Kidney capillary endothelial cell (primary cell): ENCODE measurements around the gene MBD3L4.
"Not testable (repeated sequence)": the region's sequence is repeated elsewhere in the genome, so short reads cannot be mapped to it uniquely, and the experiment has no call there.

Source experiments
- DNase-seq: peaks from one replicate; pipeline ENCODE4 v3.0.0-alpha.2; 2018; ENCODE audit warnings: low spot score

Gene MBD3L4

DNA sequence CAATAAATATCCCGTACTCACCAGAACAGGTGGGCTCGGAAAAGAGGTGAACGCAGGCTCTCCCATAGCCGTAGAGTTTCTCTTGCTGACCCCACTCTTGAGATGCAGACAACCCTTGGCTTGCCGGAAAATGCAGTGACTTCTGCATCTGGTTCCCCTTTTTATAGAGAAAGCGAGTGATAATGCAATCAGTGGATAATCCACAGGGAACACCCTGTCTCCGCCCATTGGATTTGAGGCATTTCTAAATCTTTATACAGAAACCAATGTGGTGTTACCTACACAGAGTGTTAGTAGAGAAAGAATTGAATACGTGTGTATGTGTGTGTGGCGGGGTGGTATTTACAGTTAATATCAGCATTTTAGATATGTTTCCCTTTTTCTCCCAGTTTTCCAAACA lies at the start of gene MBD3L4:
MBD3L4 (minus strand) TSS at position 101 of the 400 bp plus-strand sequence; CDS start at position 66, 35 bp downstream.
- DNase-seq: not testable (repeated sequence)

DNA sequence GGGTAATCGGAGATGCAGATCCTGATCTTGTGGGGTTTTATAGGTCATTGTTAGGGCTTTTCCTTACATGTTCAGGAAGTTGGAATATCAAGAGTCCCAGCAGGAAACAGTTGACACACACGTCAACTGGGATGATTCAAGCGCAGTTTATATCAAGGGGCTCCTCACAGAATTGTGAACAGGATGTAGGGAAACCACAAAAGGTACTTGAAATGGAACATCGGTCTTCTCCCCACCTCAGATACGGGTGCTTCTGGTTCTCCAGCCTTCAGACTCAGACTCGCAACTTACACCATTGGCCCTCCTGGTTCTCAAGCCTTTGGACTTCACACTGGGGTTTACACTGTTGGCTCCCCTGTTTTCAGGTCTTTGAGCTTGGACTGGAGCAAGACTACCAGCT lies 49.0 kb upstream of the MBD3L4 start:
- DNase-seq: no peak

DNA sequence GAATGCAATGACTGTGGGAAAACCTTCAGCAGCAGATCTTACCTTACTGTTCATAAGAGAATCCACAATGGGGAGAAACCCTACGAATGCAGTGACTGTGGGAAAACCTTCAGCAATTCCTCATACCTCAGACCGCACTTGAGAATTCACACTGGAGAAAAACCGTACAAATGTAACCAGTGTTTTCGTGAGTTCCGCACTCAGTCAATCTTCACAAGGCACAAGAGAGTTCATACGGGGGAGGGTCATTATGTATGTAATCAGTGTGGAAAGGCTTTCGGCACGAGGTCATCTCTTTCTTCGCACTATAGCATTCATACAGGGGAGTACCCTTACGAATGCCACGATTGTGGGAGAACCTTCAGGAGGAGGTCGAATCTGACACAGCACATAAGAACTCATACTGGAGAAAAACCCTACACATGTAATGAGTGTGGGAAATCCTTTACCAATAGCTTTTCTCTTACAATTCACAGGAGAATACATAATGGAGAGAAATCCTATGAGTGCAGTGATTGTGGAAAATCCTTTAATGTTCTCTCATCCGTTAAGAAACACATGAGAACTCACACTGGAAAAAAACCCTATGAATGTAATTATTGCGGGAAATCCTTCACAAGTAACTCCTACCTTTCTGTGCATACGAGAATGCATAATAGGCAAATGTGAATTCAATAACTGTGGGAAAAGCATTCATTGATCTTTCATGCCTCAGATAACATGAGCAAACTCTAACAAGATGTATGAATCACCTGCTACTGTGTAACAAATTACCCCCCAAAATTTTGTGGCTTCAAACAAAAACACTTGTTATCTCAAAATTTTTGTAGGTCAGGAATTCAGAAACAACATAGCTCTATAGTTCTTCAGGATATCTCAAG lies 43.3 kb upstream of the MBD3L4 start:
- DNase-seq: no peak

DNA sequence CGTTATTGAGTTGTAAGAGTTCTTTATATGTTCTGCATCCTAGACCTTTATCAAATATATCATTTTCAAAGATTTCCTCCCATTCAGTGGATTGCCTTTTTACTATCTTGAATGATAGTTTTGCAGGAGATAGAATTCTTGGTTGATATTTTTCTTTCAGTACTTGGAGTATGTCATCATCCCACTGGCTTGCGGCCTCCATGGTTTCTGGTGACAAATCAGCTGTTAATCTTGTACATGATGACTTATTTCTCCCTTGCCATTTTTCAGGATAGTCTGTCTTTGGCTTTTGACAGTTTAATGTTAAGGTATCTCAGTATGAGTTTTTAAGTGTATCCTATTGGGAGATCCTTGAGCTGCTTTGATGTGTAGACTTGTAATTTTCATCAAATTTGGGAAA lies 38.0 kb upstream of the MBD3L4 start:
- no peak for DNase-seq

DNA sequence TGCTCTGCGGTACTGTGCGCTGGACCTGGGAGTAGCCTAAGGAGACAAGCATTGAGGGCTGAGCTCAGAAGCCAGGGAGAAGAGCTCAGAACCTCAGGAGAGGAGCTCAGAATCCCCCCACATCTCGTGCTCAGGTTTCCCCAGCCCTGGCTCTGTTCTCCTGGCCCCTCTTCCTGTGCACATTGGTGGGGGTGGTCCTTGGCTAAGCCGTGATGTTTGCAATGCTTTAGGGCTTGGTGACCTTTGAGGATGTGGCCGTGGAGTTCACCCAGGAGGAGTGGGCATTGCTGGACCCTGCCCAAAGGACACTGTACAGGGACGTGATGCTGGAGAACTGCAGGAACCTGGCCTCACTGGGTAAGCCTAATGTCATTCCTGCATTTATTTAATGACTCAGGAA lies 36.2 kb upstream of the MBD3L4 start:
- no peak for DNase-seq

DNA sequence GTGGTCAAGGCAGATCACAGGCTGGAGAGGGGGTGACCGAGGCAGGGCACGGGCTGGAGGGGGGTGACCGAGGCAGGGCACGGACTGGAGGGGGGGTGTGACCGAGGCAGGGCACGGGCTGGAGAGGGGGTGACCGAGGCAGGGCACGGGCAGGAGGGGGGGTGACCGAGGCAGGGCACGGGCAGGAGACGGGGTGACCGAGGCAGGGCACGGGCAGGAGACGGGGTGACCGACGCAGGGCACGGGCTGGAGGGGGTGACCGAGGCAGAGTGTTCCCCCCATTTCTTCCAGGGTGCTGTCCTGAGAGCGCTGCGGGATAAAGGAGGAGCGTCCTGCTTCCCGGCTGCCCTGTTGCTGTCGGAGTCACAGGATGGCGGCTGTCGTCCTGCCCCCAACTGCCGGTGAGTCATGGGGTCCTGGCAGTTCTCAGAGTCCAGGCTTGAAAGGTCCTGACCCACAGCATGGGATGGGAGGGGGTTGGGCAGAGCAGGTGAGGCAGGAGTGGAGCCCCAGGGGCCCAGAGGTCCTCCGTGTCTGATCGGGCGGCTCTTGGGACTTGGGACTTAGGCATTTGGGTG lies 34.8 kb upstream of the MBD3L4 start:
- no peak for DNase-seq

DNA sequence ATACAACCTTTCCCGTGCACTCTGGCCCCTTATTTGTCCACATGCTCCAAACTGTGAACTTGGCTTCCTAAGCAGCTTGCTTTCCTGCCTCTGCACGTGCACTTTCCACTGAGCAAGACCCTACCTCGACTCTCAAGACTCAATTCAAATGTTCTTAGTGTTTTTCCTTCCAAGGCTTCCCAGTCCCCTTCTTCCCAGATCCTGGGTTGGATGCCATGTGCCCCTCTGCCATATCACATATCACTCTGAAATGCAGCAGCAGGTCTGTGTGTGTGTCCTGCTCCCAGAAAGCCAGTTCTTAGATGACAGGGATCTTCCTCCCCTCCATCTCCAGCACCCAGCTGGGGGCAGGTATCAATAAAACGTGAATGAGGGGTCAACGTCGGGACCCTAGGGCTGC lies 32.6 kb upstream of the MBD3L4 start:
- DNase-seq: no peak

DNA sequence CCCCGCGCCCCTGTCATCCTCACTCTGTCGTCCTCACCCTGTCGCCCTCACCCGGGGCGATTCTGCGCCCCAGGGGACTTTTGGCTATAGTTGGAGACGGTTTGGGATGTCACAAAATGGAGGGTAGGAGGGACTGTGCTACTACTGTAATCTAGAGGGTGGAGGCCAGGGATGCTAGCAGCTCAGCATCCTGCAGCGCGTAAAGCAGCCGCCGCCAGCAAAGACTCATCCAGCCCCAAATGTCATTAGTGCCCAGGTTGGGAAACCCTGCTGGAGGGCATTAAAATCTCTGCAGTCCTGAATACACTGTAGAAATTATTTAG lies 29.9 kb upstream of the MBD3L4 start:
- DNase-seq: peak; percentile 13

DNA sequence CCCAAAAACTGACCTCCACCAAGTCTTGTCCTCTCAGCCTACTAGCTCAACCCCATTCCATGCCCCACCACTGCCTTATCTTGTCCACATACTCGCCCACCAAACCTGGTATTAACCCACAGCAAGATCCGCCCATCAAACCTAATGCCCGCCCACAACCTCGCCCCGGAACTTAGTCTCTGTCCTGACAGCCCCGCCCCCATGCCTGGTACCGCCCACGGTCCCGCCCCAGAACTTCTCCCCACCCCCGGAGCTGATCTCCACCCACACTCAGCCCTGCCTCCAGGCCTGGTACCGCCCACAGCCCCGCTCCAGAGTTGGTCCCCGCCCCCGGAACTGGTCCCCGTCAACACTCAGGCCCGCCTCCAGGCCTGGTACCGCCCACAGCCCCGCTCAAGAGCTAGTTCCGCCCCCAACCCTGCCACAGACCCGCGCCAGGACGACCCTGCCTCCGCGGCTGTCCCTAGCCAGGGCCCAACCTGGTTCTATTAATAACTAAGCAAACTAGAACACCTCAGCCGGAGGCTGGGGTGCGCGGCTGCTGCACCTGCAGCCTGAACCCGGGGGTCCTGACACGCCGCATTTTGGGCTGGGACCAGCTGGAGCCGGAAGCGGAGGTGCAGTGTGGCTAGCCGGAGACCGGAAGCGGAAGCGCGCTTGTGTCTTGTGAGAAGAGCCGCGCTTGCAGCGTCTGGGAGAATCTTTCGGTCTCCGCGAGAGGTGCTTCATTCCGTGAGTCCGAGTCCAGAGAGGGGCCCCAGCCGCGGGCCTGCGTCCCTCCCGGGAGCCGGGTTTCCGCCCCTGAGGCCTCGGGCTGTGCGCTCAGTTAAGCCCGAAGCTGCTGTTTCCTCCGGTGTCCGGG lies 29.3 kb upstream of the MBD3L4 start, which contains the start of gene ZNF557:
ZNF557 (plus strand) TSS at position 662 of the 862 bp plus-strand sequence. CDS start 5,372 bp downstream, outside the sequence.
- peak; percentile 96 for DNase-seq

DNA sequence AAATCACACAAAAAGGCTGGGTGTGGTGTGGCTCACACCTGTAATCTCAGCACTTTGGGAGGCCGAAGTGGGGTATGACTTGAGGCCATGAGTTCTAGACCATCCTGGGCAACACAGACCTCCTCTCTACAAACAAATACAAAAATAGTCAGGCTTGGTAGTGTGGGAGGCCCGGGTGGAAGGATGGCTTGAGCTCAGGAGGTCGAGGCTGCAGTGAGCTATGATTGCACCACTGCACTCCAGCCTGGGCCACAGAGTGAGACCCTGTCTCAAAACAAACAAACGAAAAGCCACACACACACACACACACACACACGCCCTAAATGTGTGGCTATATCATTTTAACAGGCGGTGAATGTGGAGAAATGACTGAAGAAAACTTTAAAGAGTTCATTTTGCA lies 28.6 kb upstream of the MBD3L4 start:
- no peak for DNase-seq

DNA sequence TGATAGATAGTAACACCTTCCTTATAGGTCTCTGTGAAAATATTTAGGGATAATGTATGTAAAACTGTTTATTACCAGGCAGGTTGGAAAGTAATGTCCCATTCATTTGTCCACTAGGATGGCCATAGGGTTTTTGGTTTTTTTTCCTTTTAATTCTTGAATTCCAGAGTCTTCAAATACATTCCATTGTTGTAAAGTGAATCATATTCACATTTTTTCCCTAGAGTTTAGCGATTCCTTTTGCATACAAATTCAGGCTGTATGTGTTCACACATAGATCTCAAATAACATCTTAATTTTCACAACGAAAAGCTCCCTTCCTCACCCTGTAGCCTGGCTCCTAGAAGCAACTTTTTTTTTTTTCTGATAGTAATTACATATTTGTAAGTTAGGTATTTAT lies 27.7 kb upstream of the MBD3L4 start:
- DNase-seq: no peak

DNA sequence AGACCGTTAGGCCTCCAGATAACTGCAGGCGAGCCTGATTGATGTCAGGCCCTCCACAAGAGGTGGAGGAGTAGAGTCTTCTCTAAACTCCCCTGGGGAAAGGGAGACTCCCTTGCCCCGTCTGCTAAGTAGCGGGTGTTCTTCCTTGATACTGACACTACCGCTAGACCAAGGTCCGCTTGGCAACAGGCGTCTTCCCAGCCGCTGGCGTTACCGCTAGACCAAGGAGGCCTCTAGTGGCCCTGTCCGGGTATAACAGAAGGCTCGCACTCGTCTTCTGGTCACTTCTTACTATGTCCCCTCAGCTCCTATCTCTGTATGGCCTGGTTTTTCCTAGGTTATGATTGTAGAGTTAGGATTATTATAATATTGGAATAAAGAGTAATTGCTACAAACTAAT lies 27.1 kb upstream of the MBD3L4 start:
- not testable (repeated sequence) for DNase-seq

DNA sequence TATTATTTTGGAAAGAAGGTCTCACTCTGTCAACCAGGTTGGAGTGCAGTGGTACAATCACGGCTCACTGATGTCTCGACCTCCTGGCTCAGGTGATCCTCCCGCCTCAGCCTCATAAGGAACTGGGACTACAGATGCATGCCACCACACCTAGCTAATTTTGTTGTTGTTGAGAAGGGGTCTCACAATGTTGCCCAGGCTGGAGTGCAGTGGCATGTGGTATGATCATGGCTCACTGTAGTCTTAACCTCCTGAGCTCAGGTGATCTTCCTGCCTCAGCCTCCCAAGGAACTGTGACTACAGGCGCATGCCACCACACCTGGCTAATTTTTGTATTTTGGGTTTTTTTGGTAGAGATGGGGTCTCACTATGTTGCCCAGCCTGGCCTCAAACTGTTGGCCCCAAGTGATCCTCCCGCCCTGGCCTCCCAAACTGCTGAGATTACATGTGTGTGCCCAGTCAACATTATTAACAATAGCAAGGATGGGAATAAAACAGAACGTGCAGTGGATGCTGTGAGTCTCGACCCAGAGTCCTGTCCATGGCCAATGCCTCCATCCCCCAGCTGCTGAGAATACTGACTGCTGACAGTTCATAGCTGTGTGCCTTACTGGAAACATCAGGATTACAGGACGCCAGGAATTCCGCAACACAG lies 23.9 kb upstream of the MBD3L4 start:
- no peak for DNase-seq

DNA sequence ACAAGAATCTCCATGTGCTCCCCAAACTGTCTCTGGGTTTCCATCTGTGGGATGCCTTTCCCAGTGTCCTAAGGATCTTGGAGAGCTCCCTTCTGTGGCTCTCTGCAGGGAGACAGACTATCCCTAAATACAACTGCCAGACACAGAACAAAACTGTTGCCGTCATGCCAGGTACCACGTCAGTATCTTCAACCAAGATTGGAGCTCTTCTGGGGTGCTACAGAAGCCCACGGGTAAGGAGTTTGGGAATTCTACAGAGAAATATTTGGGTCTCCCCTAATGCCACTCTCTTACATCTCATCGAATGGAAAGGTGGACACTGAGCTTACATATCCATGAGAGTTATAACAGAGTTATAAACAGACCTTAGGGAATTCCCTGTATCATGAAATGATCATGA lies 23.4 kb upstream of the MBD3L4 start:
- no peak for DNase-seq

DNA sequence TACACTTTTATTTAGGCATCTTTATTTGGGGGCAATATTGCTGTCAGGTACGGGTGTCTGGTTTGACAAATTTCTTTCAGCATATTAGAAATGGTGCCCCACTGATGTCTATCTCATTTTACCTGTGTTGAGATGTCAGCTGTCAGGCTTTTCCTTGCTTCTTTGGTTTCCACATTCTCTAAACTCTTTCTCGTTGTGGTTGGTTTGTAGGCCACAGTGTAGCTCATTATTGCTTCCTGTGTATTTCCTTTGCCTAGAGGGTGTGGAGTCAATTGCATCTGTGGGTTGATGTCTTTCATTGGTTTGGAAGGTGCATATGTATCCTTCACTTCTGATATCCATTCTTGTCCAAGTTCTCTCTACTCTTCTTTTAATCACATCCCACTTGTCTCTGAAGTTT lies 20.0 kb upstream of the MBD3L4 start:
- DNase-seq: not testable (repeated sequence)

DNA sequence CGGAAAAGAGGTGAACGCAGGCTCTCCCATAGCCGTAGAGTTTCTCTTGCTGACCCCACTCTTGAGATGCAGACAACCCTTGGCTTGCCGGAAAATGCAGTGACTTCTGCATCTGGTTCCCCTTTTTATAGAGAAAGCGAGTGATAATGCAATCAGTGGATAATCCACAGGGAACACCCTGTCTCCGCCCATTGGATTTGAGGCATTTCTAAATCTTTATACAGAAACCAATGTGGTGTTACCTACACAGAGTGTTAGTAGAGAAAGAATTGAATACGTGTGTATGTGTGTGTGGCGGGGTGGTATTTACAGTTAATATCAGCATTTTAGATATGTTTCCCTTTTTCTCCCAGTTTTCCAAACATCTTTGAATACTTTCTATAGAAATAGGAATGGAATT lies 18.6 kb upstream of the MBD3L4 start, which contains the start of gene MBD3L3:
MBD3L3 (minus strand) TSS at position 101 of the 400 bp plus-strand sequence; CDS start at position 30, 71 bp downstream.
- not testable (repeated sequence) for DNase-seq

DNA sequence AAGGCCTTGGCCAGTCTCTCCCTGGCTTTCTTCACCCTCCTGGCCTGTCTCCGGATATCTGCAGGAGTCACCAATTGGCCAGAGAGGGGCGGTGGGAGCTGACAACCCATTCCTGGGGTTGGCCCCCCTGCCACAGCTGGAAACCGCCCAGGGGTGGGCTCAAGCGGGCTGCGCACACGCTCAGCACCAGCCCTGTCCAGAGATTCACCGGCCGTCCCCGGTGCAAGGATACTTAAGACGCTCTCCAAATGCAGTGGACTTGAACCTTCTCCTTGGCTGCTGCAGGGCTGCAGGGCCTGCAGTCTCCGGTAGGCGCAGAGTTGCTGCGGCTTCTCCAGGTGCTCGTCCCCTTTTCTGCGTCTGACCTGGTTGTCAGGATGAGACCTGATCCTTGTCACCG lies 16.4 kb upstream of the MBD3L4 start:
- DNase-seq: not testable (repeated sequence)

DNA sequence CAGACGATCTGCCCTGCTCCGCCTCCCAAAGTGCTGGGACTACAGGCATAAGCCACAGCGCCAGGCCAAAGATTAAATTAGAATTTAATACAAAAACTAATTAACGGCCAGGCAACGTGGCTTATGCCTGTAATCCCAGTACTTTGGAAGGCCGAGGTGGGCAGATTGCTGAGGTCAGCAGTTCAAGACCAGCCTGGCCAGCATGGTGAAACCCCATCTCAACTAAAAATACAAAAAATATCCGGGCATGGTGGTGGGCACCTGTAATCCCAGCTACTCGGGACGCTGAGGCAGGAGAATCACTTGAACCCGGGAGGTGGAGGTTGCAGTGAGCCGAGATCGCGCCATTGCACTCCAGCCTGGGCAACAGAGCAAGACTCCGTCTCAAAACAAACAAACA lies 15.7 kb upstream of the MBD3L4 start:
- DNase-seq: not testable (repeated sequence)

DNA sequence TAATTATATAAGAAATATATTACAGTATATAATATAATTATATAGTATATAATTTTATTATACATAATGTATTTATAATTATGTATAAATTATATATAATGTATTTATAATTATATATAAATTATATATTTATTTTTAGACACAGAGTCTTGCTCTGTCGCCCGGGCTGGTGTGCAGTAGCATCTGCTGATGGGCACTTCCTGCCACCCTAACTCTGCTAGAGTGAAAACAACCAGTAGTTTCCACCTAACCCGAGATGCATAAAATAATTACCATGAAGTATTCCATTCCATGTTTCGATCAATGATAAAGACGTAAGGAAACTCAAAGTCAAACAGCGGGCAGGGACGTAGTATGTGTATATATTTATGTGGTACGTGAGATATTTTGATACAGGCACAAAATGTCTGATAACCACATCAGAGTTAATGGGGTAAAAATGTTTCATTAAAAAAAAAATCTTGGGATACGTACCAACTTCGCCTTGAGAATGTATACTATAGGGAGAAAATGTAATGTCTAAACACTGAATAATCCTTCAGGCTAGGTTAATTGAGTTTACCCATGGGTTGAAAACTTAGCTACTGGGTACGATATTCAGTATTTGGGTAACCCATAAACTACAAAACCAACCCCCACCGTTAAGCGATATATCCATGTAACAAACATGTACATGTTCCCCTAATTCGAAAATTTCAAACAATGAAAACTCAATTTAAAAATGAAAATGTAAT lies 14.8 kb upstream of the MBD3L4 start:
- not testable (repeated sequence) for DNase-seq

DNA sequence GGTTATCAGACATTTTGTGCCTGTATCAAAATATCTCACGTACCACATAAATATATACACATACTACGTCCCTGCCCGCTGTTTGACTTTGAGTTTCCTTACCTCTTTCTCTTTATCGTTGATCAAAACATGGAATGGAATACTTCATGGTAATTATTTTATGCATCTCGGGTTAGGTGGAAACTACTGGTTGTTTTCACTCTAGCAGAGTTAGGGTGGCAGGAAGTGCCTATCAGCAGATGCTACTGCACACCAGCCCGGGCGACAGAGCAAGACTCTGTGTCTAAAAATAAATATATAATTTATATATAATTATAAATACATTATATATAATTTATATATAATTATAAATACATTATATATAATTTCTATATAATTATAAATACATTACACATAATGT lies 12.9 kb upstream of the MBD3L4 start:
- not testable (repeated sequence) for DNase-seq

DNA sequence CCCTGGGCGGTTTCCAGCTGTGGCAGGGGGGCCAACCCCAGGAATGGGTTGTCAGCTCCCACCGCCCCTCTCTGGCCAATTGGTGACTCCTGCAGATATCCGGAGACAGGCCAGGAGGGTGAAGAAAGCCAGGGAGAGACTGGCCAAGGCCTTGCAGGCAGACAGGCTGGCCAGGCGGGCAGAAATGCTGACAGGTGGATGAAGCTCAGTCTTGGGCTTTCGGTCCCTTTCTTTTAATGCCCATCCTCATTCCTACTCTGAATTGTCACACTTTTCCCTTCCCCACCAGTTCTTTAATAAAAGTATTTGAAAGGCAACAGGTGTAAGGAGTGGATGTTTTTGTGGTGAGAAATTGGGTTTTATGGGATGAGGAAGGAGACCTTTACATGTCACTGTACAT lies 11.4 kb upstream of the MBD3L4 start:
- DNase-seq: not testable (repeated sequence)
